Spleen (tissue), 13 donors: ENCODE results near the gene HID1. TPM values are rescaled to one million over a fixed set of nuclear protein-coding genes. Genes with fewer than 3 reads are reported as not detected.

ENCODE experiments used
- DNase-seq: peaks from one replicate; pipeline ENCODE4 v3.0.0-alpha.2; 2020
- H3K27ac ChIP-seq, 8 donors: fragments of 200-600 bp; sonication (generic) in 7 of 8; 1 replicate in 4 of 8; 2 replicates in 4 of 8; pipeline versions ENCODE4 v1.5.0 to v1.8.0; 2016 to 2021; ENCODE audit warnings: inconsistent platforms in 4 of 8, mild to moderate bottlenecking in 4 of 8, moderate library complexity in 1 of 8
- H3K27me3 ChIP-seq, 7 donors: fragments of 200-600 bp; sonication (generic) in 6 of 7; replicated peaks in 1 of 7; 1 replicate in 4 of 7; 2 replicates in 3 of 7; pipeline versions ENCODE4 v1.5.0 to v1.8.0; 2016 to 2021; ENCODE audit warnings: inconsistent platforms in 3 of 7, mild to moderate bottlenecking in 1 of 7
- H3K36me3 ChIP-seq, 6 donors: fragments of 200-600 bp; sonication (generic) in 5 of 6; 1 replicate in 4 of 6; 2 replicates in 2 of 6; pipeline versions ENCODE4 v1.5.0 to v1.8.0; 2016 to 2021; ENCODE audit warnings: inconsistent platforms in 2 of 6
- H3K4me1 ChIP-seq, 6 donors: fragments of 200-600 bp; sonication (generic) in 5 of 6; 1 replicate in 3 of 6; 2 replicates in 3 of 6; pipeline versions ENCODE4 v1.5.0 to v1.8.0; 2016 to 2021; ENCODE audit warnings: inconsistent platforms in 3 of 6
- H3K4me3 ChIP-seq, 8 donors: fragments of 200-600 bp; sonication (generic) in 7 of 8; 1 replicate in 4 of 8; 2 replicates in 4 of 8; pipeline versions ENCODE4 v1.5.0 to v1.8.0; 2016 to 2021; ENCODE audit warnings: inconsistent platforms in 4 of 8, mild to moderate bottlenecking in 4 of 8, moderate library complexity in 2 of 8
- H3K9me3 ChIP-seq, 8 donors: fragments of 200-600 bp; sonication (generic) in 7 of 8; 1 replicate in 4 of 8; 2 replicates in 4 of 8; pipeline versions ENCODE4 v1.5.0 to v1.8.0; 2016 to 2021; ENCODE audit warnings: inconsistent platforms in 4 of 8
- POLR2A ChIP-seq, 3 donors: fragments of 450-650 bp; IDR thresholded peaks; one replicate each; pipeline ENCODE4 v1.5.1; 2017; ENCODE audit warnings: antibody characterized with exemption in 3 of 3, mild to moderate bottlenecking in 1 of 3
- POLR2AphosphoS5 ChIP-seq, 3 donors: sonication (generic); formaldehyde crosslinking; IDR thresholded peaks; one replicate each; pipeline ENCODE4 v1.5.1; 2017; ENCODE audit warnings: antibody characterized with exemption in 3 of 3
- WGBS, 5 donors: extraction: QIAGEN DNeasy Blood & Tissue Kit in 3 of 5; methylation state at CpG; one replicate each; pipeline versions ENCODE4 v1.1.5 to v1.1.7; 2013 to 2018; 5-methylcytosine and 5-hydroxymethylcytosine counted together
- intact Hi-C: fragments of 100-400 bp; cut with DNase I; formaldehyde crosslinking; loops from one replicate; pipeline ENCODE4 v1.15.0; 2023; ENCODE audit warnings: low total_unique reads
- long read RNA-seq, 2 donors: transcript quantifications; one replicate each; lab custom pipeline, GENCODE V29; 2026
- polyA plus RNA-seq, 3 donors: library from polyadenylated mRNA; stranded (reverse); fragments of 200-250 nt; gene quantifications; one replicate each; pipeline ENCODE4 v1.2.1, GENCODE V29; 2013
- total RNA-seq, 7 donors: library from RNA; depleted of rRNA in 3 of 7; stranded (reverse); fragments of >200 nt in 3 of 7; fragmentation: NEBNext Ultra II Directional in 4 of 7; extraction: Animal tissue kit (Norgen Biotek cat#: 25700) in 4 of 7; gene quantifications; one replicate each; pipeline versions ENCODE4 v1.1.0 to v1.2.1, GENCODE V29; 2016 to 2021
- TF ChIP-seq, protein P1 (sequence below), 11 experiments: fragments of 200-600 bp in 7 of 11; fragments of 450-650 bp in 4 of 11; sonication (generic) in 4 of 11; IDR thresholded peaks in 8 of 11; conservative IDR thresholded peaks in 3 of 11; 1 replicate in 7 of 11; 2 replicates in 4 of 11; pipeline versions ENCODE4 v1.4.0 to v1.8.0; 2016 to 2021; ENCODE audit warnings: antibody characterized with exemption in 11 of 11, inconsistent platforms in 4 of 11, mild to moderate bottlenecking in 1 of 11
- donor health status: healthy with polysubstance abuse.
- donor health status: DM: no; HTN: no; CAD: no; lungs with moderate emphysema.
- donor health status: DM: no; HTN: no; CAD: no.
- donor health status: Bipolar disorder and iron deficiency.
- donor health status: healthy.
- donor health status: DM: no; HTN: no; CAD: no.
- donor health status: DM: yes; HTN: yes; CAD: no.

HID1 gene, protein sequence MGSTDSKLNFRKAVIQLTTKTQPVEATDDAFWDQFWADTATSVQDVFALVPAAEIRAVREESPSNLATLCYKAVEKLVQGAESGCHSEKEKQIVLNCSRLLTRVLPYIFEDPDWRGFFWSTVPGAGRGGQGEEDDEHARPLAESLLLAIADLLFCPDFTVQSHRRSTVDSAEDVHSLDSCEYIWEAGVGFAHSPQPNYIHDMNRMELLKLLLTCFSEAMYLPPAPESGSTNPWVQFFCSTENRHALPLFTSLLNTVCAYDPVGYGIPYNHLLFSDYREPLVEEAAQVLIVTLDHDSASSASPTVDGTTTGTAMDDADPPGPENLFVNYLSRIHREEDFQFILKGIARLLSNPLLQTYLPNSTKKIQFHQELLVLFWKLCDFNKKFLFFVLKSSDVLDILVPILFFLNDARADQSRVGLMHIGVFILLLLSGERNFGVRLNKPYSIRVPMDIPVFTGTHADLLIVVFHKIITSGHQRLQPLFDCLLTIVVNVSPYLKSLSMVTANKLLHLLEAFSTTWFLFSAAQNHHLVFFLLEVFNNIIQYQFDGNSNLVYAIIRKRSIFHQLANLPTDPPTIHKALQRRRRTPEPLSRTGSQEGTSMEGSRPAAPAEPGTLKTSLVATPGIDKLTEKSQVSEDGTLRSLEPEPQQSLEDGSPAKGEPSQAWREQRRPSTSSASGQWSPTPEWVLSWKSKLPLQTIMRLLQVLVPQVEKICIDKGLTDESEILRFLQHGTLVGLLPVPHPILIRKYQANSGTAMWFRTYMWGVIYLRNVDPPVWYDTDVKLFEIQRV
- total RNA-seq (10 to 100 TPM; 11.9 to 39.4 (median 26.5) TPM), polyA plus RNA-seq (10 to 100 TPM in 2 of 3 donors, 1 to 10 TPM in 1; 5.2 to 23.8 (median 17.2) TPM)
- long read RNA-seq, donor 1, partial matches to known transcripts = 0 of 3 reads
- long read RNA-seq, donor 1, other reads (novel, unspliced or antisense) = 0 of 3 reads
- long read RNA-seq, donor 2, partial matches to known transcripts = 0 of 1 reads
- long read RNA-seq, donor 2, other reads (novel, unspliced or antisense) = 0 of 1 reads

DNA sequence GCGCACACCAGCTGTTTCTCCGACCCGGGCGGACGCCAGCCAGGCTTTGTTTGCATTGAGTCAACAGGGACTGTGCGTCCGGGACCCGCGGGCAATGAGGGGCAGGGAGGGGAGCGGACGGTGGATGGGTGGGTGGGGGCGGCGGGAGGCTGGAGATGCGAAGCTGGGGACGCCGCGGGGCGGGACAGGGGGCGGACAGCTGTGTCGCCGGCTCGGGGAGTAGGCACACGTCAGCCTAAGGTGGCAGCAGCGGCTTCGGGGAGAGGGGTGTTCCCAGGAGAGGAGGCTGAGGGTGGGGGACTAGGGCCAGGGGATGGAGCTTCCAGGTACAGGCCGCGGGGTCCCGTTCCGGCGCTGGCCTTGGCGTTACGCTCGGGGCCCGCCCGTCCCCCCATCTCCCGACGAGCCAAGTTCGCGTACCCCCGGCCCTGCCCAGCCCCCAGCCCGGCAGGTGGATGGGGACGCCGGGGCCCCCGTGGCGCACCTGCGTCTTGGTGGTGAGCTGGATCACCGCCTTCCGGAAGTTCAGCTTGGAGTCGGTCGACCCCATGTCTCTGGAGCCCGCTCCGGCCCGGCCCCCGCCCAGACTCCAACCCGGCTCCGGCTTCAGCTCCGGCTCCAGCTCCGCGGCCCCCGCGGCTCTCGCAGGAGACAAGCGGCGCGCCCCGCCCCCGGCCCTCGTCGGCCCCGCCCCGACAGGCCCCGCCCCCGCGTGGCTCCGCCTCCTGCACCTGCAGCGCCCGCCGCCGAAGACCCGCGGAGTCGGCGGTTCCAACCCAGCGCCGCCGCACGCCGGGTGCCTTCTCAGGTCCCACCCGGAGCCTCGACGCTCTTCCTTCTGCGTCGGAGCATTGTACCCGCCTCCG lies at the start of gene HID1:
Gene HID1, minus strand, starts transcription at position 653 of the 866 bp plus-strand sequence. Its CDS starts 103 bp downstream, at position 550.
- 2 to 8% (median 3%) methylated on average over 19 to 95 of the region's 95 CpGs for WGBS, 5 donors
- Histone ChIP-seq H3K4me3 (peak within 1 kb of the TSS; percentile 48 to 83 (median 58)), H3K27me3 (peaks cover 0 to 57% (median 19%) of the 10 kb centered on the region in 7 donors), H3K9me3 (no peaks in the 10 kb centered on the region), H3K4me1 (peaks cover 3 to 53% (median 24%) of the 10 kb centered on the region in 6 donors), H3K36me3 (no peaks in the 10 kb centered on the region), H3K27ac (peak within 1 kb of the TSS in 7 of 8 donors; percentile 10 to 74 (median 63))
- DNase-seq = peak; percentile 93
- intact Hi-C loops = no loop called here
- TF ChIP-seq POLR2A (IDR thresholded peaks at IDR 0.05) (no peak), POLR2AphosphoS5 (IDR thresholded peaks at IDR 0.05) (peak; percentile 14 to 51 (median 41))

DNA sequence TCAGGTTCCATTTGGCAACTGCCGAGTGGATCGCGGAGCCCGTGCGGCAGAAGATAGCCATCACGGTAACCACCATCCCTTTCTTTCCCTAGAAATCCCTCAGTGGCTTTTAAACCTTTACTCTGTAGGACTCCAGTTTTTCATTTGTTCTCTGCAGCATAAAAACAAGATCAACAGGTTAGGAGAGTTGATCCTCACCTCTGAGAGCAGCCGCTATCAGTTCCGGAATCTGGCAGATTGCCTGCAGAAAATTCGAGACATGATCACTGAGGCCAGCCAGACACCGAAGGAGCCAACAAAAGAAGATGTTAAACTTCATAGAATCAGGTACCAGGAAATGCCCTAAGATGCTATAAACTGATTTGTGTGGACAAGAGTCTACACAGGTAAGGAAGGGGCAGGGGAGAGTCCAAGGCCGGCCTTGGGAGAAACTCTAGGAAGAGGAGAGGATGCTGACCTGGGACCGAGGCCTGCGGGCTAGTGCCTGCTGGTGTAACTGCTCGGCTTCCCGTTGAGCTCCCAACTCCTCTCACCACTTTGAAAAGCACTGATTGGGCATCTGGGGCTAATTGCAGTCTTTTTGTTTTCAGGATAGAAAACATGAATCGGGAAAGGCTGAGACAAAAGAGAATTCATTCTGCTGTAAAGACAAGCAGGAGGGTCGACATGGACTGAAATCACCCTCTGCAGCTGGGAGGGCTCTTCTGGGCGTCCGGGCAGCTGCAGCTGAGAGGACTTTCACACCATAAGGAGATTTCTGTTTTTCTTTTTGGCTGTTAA lies 48.0 kb upstream of the HID1 start:
- TF ChIP-seq POLR2A (IDR thresholded peaks at IDR 0.05) (no peak), POLR2AphosphoS5 (IDR thresholded peaks at IDR 0.05) (no peak)
- TF ChIP-seq, protein P1, sequence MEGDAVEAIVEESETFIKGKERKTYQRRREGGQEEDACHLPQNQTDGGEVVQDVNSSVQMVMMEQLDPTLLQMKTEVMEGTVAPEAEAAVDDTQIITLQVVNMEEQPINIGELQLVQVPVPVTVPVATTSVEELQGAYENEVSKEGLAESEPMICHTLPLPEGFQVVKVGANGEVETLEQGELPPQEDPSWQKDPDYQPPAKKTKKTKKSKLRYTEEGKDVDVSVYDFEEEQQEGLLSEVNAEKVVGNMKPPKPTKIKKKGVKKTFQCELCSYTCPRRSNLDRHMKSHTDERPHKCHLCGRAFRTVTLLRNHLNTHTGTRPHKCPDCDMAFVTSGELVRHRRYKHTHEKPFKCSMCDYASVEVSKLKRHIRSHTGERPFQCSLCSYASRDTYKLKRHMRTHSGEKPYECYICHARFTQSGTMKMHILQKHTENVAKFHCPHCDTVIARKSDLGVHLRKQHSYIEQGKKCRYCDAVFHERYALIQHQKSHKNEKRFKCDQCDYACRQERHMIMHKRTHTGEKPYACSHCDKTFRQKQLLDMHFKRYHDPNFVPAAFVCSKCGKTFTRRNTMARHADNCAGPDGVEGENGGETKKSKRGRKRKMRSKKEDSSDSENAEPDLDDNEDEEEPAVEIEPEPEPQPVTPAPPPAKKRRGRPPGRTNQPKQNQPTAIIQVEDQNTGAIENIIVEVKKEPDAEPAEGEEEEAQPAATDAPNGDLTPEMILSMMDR (IDR thresholded peaks at IDR 0.05 in 8 of 11, conservative IDR thresholded peaks at IDR 0.05 in 3 of 11) = no peak
- Histone ChIP-seq H3K4me1 (peaks cover 0 to 13% (median 0%) of the 10 kb centered on the region in 6 donors), H3K36me3 (peaks cover 0 to 79% (median 56%) of the 10 kb centered on the region in 6 donors), H3K4me3 (no peak overlapping the region), H3K9me3 (no peaks in the 10 kb centered on the region), H3K27ac (no peak overlapping the region), H3K27me3 (no peaks in the 10 kb centered on the region)
- 92 to 98% (median 97%) methylated on average over 19 of the region's 19 CpGs for WGBS, 5 donors
- DNase-seq = no peak
- intact Hi-C loops = no loop called here

DNA sequence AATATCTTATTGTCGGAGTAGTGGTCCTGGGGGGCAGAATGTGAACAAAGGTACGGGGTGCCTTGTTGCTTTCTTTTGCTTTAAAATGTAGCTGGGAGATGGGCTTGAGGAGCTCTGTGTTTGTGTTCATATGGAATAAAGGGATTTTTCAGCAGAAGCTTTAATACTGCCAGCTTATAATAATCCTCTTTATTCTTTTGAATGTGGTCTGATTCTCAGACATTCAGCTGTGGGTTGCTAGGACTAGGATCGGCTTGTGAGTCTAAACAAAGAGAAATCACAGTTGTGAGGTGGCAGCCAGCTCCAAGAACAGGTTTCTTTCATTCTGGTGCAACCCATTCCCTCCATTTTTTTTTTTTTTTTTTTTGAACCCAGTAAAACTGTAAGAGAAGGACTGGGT lies 47.2 kb upstream of the HID1 start:
- TF ChIP-seq POLR2AphosphoS5 (IDR thresholded peaks at IDR 0.05) = no peak
- Histone ChIP-seq H3K27ac (no peak overlapping the region), H3K4me1 (peaks cover 0 to 13% (median under 1%) of the 10 kb centered on the region in 6 donors), H3K27me3 (no peaks in the 10 kb centered on the region), H3K36me3 (peaks cover 0 to 80% (median 56%) of the 10 kb centered on the region in 6 donors), H3K4me3 (no peak overlapping the region), H3K9me3 (no peaks in the 10 kb centered on the region)
- DNase-seq = no peak
- WGBS, 5 donors = 92 to 98% (median 96%) methylated on average over 3 of the region's 3 CpGs
- intact Hi-C loops = no loop called here

DNA sequence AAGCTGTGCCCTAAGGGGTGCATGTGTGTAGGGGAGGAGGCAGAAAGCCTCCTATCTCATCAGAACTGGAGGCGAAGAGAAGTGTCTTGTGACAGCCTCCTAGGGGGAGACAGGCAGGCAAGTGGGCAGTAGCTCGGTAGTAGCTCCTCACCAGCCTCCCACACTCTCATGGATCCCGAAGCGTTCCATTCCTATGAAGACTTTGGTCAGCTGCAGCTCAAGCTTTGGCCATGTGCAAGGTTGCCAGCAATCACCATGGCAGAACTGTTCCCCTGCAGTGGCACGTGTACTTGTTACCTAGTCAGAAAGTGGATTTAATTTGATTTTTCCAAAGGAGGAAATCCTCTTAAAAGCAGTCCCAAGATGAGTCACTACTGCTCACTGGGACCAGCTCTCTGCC lies 46.6 kb upstream of the HID1 start:
- DNase-seq = no peak
- peaks cover 0 to 80% (median 56%) of the 10 kb centered on the region in 6 donors for H3K36me3 ChIP-seq
- peaks cover 0 to 19% (median 4%) of the 10 kb centered on the region in 6 donors for H3K4me1 ChIP-seq
- H3K27me3 ChIP-seq = no peaks in the 10 kb centered on the region
- TF ChIP-seq POLR2AphosphoS5 (IDR thresholded peaks at IDR 0.05) (no peak), POLR2A (IDR thresholded peaks at IDR 0.05) (no peak)
- TF ChIP-seq, protein P1 (IDR thresholded peaks at IDR 0.05 in 8 of 11, conservative IDR thresholded peaks at IDR 0.05 in 3 of 11) = no peak
- intact Hi-C loops = no loop called here
- 89 to 95% (median 90%) methylated on average over 5 of the region's 5 CpGs for whole genome bisulfite sequencing, 5 donors
- H3K4me3 ChIP-seq = no peak overlapping the region
- no peak overlapping the region for H3K27ac ChIP-seq
- no peaks in the 10 kb centered on the region for H3K9me3 ChIP-seq
